ENCODE measurements around the gene SAMD7.

Gene SAMD7, protein sequence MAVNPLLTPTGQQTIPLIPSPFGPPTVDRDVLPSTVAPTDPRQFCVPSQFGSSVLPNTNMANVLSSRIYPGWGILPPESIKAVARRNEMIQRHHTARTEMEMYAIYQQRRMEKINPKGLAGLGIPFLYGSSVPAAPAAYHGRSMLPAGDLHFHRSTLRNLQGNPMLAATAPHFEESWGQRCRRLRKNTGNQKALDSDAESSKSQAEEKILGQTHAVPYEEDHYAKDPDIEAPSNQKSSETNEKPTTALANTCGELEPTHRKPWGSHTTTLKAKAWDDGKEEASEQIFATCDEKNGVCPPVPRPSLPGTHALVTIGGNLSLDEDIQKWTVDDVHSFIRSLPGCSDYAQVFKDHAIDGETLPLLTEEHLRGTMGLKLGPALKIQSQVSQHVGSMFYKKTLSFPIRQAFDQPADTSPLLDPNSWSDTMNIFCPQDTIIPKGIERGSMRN

DNA sequence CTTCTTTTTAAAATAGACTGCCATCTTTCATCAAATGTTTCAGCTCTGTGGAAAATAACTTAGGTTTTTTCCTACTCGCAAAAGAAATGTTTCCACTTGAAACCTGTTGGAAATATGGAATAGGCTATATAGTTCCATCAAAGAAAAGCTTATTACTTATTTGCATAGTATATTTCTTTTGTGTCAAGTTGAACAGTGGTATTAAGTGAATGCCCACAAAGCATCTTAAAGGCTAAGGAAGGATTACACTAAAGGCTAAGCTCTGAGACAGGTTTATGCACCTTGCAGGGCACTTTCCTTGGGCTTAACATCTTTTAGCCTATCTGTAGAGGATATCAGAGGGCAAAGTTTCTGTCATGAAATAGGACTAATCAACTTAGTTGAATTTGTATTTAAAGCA, at the start of gene SAMD7:
SAMD7 (plus strand) TSS at position 301 of the 400 bp plus-strand sequence. CDS start 7,927 bp downstream, outside the sequence.
- DNase-seq = no peak

DNA sequence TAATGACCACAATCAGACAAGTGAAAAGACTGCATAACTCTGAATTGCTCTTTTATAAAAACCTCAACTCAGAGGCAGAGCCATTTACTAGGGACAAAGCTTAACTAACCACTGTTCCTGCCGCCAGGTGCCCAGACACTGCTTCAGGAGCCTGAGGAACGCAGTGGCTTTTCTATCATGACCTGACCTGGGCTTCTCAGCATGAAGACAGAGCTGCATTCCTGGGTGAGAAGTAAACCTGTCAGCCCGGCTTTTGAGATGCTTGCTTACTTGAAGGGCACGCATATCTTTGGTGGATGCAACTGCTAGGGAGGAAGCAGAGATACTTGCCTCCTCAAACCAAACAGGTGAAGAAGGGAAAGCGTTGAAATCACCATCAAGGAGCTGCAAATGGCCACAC, 49.5 kb upstream of the SAMD7 start:
- DNase-seq = no peak

DNA sequence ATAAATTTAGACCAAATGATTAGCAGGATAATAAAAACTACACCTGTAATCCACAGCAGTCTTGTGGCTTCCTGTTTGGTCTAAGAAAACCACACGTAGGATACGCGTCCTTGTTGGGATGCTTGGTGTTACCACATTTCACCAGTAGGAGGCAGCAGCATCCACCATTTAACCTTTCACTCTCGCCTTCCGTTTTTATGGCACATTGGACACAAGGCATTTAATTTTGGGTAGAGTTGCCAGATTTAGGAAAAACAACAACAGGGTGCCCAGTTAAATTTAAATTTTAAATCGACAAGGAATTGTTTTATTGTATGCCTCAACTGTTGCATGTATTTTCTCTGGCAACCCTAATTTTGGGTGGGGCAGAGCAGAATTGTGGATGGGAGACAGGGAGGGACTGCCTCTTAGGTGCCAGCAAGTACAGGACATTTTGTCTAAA, 47.9 kb upstream of the SAMD7 start:
- peak; percentile 62 for DNase-seq

DNA sequence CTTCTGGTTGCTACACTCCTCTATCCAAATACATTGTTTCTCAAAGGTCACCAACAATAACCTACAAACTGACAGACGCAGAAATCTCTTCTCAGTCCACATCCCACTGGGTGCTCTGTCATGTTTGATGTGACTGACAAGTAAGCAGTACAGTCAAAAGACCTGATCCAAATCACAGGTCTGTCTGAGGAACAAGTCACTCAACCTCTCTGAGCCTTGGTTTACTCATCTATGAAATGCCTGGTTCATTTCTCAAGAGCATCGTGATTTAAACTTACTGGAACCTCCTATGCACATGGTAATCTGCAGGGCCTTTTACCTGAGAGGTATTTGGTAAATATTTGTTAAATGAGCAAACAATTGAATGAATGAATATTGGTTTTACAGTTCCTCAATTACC, 47.1 kb upstream of the SAMD7 start:
- DNase-seq = no peak

DNA sequence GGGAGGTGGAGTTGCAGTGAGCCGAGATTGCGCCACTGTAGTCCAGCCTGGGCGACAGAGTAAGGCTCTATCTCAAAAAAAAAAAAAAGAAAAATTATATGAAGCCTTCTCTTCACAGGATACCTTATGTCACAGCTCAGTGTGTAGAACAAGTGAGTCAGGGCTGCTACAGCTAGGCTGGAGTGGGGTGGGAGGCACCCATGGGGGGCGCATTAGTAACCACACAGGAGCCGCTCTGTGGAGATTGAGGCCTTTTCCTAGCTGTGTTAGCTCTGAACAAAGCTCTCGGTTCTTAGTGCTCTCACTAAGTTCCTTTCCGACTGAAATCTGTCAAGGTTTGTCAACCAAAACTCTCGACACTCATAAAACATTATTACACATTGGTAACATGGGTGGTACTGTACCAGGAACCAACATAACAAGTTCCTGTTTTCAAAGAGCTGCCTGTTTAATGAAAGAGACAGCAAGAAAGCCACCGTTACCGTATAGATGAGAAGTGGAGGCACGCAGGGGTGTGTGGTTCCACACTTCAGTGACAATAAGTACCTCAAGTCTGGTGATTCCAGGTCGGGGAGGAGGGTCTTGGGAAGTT, 46.1 kb upstream of the SAMD7 start:
- no peak for DNase-seq

DNA sequence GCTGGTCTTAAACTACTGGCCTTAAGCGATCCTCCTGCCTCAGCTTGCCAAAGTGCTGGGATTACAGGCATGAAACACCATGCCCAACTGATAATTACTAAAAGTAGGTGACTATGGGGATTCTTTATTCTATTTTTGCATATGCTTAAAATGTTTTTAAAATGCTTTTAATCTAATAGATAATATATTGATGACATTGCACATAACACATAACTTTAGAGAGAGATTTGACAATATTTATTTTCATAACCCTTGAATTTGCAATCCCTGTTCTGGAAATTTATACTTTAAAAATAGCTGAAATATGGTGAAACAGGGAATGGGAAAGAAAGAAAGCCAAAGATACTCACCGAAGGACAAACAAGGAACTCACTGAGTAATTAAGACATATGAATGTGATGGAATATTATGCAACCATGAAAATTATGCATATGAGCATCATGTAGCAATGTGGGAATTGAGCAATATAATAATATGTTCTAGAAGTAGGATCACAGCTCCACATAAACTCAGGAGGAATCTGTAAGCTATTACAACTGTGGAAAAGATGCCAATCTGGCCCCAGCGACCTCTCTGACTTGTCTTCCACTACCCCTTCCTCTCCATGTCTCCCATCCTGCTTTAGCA, 43.7 kb upstream of the SAMD7 start:
- DNase-seq = no peak

DNA sequence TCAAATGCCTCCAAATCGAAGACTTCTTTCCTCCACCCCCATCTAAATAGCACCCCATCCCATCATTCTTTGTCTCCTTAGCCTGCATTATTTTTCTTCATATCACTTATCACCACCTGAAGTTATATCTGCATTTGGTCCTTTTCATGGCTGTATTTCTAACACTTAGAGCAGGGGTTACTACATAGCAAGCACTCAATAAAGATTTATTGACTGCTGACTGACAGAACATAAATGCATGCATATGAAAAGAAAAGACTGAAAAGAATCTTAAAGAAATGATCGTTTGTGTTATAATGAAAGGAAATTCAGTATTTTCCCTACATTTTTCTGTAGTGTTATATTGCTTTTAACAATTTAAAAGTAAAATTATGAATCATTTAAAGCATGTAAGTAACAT, 43.0 kb upstream of the SAMD7 start:
- no peak for DNase-seq

DNA sequence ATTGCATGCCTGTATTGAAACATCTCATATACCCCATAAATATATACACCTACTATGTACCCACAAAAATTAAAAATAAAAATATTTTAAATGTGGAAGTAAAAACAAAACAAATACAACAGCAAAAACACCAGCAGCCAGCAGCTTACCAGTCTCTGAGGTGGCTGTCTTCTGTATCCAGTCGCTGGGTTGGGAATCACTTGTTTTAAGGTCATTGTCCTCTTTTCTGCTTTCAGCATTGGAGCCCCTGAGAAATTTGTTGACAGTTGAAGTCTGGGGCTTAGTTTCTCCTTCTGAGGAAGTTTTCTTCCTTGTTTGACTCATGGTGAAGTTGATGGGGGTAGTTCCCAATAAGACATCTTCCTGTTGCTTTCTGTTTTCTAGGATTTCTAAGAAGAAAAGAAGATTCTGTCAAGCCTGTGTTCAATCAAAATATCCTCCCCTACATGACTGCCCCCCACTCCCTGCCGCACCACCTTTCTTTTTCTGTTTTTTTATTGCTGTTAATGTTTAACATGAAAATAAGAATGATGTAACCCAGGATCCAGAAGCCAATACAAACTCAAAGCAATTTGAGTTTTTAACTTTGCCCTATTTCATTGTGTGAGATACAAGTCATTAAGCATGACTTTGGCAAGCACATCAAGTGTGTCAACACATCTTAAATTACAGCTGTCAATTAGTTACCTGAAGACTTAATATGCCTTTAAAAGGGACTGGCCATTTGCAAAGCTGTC, 41.7 kb upstream of the SAMD7 start, which contains the start of gene LRRC31:
LRRC31 (minus strand) TSS at position 452 of the 737 bp plus-strand sequence; CDS start at position 324, 128 bp downstream.
- DNase-seq = no peak

DNA sequence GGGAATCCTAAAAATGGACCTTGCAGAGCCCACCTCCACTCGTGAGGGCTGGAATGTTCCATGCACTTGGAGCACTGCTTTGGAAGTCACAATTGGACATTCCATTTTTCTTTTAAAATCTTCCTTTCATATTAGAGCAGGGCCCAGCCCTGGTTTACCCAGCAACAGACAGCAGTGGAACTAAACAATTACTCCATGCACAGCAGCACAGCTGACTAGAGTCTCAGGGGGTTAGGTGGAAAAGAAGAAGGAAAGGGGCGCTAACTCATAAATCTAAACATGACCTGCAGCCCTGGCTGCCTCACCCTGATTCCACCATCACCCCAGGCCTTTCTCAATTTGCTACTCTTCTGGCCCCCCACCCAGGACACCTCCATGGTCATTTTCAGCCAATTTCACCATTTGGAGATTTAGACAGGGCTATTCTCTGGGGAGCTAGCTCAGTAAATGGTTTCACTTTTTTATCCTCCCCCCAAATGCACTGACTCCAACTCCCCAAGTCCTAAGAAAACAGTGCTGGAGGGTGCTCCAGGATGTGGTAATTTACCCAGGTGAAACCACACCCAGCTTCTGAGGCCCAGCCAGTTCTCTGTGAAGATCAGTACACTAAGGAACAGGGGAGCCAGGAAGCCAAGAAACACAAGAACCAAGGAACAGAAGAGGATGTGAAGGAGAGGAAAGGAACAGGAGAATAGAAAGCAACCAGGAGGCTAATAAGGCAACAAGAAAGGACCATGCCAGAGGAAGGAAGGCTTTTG, 40.1 kb upstream of the SAMD7 start:
- no peak for DNase-seq

DNA sequence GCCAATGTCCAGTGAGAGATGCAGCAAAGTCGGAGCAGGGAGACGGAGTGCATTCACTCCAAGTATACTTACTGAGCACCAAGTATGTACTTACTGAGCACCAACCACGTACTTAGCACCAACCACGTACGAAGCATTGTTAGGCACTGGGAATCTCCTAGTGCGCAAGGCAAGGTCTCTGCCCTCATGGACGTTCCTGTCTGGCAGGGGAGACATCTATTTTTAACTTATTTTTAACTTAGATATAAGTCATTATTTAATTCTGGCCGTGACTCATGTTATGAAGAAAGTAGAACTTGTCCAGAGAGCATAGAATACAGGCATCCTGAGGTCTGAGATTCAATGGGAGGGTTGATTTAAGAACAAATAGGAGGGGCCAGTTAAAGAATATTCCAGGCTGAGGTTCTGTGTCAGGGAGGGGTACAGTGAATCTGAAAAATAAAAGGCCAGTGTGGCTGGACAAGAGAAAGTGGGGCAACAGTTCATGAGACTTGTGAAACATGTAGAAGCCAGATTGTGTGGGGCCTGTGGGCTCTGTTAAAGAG, 32.3 kb upstream of the SAMD7 start:
- no peak for DNase-seq

DNA sequence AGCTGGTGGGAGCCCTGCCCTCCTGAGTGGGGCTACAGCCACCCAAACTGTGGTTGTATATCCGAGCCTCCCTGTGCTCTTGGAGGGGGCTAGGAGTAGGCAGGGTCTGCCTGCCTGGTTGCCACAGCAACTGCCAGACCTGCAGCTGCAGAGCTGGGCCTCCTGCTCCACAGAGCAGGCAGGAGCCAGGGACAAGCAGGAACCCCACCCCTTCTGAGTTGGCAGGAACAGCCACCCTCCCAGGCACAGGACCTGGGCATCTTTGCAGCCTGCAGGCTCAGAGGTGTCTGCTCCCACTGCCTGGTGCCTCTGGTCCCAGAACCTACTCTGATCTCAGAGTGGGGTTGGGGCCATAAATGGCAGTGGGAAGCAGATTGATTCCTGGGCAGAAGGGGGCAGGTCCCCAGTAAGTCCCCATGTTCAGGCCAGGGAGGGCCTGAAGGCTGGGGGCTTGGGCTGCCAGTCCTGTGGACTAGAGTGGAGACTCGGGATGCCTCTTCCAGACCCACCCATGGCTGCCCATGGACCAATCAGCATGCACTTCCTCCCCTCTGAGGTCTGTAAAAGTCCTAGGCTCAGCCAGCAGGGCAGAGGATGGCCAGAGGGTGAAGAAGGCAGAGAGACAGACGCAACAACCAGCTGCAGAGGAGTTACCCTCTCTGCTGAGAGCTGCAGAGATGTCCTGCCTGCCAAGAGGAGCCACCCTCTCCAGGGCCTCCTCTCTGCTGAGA, 31.4 kb upstream of the SAMD7 start:
- no peak for DNase-seq

DNA sequence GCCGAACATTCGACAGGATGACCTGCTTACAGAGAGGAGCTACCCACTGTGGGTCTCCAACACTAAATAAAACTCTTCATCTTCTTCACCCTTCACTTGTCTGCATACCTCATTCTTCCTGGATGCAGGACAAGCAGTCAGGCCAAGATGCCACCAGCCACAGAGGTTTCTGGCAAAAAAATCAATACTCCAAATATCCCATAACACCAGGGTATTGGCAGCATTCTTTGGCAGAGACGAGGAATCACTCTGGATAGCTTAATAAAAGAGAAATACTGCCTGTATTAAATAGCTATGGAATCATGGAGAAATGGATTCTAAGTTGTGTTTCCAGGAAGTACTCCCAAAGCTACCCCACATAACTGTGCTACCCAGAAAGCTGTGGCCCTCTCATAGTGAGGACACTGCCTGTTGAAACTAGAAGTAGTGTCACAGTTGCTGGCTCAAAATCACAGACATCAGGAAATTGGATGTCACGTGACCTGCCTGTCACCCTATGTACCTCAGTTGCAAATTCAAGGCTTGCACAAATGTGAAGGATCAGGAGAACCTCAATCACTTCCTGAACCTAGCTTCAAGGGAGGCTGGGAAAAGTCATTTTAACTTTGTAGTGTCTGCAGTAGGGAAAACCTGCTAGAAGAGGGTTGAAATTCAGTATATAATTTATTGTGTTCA, 30.7 kb upstream of the SAMD7 start:
- DNase-seq = no peak

DNA sequence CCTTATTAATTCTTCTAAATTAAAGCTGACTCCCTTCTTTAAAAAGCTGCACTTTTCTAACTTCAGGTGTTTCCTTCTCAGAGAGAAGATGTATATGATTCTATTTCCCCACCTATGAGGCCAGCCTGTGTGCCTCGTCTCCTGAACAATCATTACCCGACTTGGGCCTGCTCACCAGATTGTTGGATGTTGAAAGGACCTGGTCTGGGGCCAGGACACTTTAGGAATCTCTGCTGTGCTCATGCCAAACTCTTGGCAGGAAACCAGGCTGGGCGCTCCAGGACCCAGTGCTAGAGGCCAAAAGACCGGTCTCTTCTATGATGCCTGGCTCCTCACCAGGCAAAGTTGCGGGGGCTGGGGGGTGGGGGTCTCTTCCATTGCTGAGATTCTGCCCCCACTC, 24.7 kb upstream of the SAMD7 start:
- DNase-seq = no peak

DNA sequence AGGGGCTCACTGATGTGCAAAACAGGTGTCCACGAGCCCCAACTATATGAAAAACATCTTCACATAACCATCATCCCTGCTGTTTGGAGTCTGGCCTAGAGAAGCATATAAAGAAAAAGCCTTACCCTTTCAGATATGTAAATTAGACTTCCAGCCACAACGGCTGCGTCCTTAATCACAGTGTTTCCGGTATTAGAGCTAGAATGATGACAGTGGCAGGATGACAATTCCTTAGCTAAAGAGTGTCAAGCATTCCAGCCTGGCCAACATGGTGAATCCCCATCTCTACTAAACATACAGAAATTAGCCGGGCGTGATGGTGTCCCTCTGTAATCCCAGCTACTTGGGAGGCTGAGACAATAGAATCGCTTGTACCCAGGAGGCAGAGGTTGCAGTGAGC, 19.5 kb upstream of the SAMD7 start:
- no peak for DNase-seq

DNA sequence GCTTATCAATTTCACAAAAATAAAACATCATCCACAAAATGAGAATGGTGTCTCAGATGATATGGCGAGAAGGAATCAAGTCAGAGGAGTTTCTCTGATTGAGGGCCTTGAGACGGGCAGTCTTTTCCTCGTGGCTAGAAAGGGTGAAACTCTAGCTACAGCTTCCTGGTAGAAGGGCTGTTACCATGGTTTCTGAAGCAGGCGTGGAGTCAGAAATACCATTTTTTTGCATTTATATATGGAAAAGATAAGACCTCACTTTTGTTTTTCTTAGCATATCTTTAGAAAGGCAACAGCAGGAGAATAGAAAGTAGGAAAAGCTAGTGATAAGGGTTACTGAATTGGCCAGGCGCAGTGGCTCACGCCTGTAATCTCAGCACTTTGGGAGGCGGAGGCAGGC, 17.3 kb upstream of the SAMD7 start:
- DNase-seq = no peak

DNA sequence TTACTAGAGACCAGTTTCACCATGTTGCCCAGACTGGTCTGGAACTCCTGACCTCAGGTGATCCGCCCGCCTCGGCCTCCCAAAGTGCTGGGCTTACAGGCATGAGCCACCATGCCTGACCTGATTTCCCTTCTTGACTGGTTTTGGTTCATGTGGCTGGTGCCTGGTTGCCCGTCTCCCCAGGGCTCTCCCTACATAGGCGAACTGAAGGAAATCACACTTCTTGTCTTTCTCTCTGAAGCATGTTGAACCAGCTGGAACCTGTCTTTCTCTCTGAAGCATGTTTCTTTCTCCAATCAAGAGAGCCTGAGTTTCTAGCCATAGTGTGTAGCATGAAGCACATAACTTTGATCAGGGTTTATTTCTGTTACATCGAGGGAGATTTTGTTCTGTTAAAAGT, 16.3 kb upstream of the SAMD7 start:
- no peak for DNase-seq

DNA sequence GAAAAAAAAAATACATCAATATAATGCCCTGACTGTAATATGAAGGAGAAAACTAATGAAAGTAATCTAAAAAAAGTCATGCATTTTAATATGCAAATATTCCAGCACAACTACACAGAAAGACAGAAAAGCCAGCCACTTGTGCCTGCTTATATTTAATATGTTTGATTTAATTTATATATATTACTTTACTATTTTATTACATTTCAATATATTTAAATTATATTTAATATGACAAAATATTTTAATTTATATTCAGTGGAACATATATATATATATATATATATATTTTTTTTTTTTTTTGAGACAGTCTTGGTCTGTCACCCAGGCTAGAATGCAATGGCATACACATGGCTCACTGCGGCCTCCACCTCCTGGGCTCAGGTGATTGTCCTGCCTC, 14.1 kb upstream of the SAMD7 start:
- no peak for DNase-seq

DNA sequence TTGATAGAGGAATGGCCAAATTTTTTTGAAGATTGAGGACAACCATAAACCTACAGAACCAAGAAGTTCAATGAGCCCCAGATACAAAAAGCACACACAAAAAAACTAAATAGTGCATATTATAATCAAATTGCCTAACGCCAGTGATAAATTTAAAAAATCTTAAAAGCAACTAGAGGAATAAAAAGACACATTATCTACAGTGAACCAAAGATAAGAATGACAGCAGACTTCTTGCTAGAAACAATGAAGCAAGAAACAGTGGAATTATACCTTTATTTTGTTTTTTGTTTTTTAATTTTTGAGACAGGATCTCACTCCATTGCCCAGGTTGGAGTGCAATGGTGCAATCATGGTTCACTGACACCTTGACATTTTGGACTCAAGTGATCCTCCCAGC, 9.9 kb upstream of the SAMD7 start:
- DNase-seq = no peak

DNA sequence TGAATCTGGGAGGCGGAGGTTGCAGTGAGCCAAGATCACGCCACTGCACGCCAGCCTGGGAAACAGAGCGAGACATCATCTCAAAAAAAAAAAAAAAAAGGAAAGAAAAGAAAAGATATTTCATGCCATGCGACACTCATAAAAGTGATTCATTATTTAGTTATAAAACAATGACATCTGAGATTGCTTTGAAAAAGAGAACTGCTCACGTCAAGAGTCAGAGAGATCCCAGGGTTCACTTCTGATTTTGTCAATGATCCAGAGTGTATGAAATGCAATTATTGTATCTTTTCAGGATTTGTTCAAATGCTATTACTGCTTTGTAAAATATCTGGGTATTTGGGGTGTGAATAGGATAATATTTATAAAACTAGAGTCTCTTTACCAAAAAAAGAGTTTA, 6.0 kb upstream of the SAMD7 start:
- DNase-seq = no peak

DNA sequence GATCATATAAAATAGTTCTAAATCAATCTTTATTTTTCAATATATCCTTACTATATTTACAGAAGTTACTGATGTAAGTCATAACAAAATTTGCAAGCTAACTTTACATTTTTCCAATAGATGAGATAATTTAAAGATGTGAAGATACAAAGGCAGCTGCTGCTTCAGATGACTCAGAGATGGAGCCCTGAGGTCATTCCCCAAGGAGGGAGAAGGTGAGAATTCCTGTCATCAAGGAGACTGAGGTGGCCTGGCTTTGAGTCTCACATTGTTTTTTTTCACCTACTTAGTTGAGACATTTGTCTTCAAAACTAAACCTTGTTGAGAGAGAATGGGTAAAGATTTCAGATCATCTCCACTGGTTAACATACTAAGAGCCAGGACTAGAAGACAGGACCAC, 3.9 kb upstream of the SAMD7 start:
- no peak for DNase-seq

DNA sequence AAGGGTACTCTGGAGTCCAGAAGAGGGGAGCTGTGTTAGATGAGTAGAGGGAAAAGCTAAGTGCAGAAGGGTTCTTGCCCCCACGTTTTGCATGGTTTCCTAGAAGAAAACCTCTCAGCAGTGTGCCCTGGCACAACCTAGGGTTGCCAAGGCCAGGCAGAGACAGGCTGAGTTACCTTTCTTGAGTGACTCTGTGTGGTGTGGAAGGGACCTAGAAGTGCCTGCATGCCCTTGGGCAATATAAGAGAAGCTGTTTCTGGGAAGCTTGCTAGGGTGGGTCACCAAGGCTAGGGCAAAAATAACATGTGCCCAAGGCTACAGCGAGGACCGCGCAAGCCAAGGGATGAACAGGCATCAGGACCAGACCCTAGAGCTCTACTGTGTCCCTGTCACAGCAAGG, 3.4 kb upstream of the SAMD7 start:
- no peak for DNase-seq

All from NCI-H526 treated with DMSO at 0.1 percent for 48 hours (cell line).